HG03039 (cell line): ENCODE measurements around the gene DYRK1A.
"Not testable (repeated sequence)": the region's sequence is repeated elsewhere in the genome, so short reads cannot be mapped to it uniquely, and the experiment has no call there.

Source experiments
- ATAC-seq: cut with Tn5 transposase; IDR thresholded peaks from one replicate; pipeline ENCODE4 v1.9.1; 2021; ENCODE audit warnings: mild to moderate bottlenecking, moderate library complexity; ENCODE audit not compliant: unreplicated experiment

The DYRK1A gene

GRCh38 chr21:37522641-37523295 is 156.2 kb downstream of the DYRK1A start:
- no peak for ATAC-seq

DNA sequence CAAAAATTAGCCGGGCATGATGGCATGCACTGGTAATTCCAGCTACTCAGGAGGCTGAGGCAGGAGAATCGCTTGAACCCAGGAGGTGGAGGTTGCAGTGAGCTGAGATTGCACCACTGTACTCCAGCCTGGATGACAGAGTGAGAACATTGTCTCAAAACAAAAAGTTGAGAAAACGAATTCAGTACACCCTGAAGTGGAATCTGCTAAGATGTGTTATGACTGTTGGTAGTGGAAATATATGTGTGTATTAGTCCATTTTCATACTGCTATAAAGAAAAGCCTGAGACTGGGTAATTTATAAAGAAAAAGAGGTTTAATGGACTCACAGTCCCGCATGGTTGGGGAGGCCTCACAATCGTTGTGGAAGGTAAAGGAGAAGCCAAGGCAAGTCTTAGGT is 158.4 kb downstream of the DYRK1A start:
- ATAC-seq: not testable (repeated sequence)

DNA sequence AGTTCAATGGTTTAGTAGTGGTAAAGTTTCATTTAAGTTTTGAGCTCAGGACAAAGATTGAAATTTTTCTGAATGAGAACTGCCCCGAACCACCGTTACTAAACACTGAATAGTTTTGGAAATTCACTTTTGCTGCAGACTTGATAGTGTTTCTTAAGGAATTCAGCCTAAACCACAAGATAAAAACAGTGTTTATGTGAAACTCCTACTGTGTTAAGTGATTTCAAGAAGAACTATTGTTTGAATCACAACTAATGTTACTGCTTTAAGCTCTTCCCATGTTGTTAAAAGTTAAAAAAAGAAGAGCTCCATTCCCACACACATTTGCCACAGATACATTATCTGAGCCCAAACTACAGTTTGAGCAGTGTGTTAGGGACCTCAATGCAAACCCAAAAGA is 159.2 kb downstream of the DYRK1A start:
- ATAC-seq: no peak

DNA sequence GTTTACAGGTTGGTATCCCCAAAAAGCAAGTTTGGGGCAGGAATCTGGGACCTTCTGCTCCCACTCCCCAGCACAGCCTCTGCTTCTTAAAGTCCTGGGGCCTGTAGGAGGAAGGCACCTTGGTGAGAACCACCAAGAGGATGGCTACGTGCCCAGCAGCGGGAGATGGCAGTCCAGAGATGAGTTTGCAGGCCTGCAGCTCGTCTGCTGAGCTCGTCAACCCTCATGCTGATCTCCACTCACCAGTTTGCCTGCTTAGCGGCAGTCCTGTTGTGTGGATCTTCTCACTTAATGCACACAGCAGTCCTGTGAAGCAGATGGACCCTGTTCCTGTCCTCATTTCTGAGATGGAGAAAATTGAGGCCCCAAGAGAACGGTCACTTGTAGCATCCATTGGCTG is 160.5 kb downstream of the DYRK1A start:
- no peak for ATAC-seq

DNA sequence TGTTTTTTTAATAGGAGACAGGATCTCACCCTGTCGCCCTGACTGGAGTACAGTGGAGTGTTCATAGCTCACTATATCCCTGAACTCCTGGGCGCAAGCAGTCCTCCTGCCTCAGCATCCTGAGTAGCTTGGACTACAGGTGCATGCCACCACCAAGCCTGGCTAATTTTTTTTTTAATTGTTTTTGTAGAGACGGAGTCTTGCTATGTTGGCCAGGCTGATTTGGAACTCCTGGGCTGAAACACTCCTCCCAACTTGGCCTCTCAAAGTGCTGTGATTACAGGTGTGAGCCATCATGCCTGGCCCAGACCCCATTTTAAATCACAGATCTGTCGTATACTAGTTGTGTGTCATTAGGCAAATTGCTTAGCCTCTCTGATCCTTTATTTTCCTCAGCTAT is 161.1 kb downstream of the DYRK1A start:
- no peak for ATAC-seq

- ATAC-seq: no peak
Observed at GRCh38 chr21:37528150-37528937, 161.8 kb downstream of the DYRK1A start.

GRCh38 chr21:37529649-37530048 is 163.1 kb downstream of the DYRK1A start:
- no peak for ATAC-seq

DNA sequence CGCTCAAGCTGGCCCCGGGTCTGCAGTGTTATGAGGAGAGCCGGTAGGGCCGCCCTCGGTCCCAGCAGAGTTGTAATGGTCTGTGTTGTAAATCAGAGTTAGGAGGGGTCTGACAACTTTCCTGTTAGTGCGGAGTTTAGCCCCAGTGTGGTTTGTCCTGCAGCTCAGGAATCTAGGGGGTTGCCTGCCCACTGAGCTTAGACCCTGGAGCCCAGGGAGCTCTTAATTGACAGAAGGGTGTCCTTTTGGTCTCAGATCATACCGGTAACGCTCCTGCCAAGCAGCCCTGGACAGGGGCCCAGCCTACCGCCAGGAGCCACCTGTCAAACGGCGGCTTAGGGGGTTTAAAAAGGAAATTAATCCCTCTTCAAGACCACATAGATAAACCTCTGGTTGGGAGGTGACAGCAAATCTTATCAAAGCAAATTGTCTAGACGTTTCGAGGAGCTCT is 164.4 kb downstream of the DYRK1A start:
- ATAC-seq: no peak

- no peak for ATAC-seq
Observed at GRCh38 chr21:37531431-37531932, 164.9 kb downstream of the DYRK1A start.

- peak; percentile 59 for ATAC-seq
Observed at GRCh38 chr21:37532868-37533780, 166.6 kb downstream of the DYRK1A start.

GRCh38 chr21:37534431-37534830 is 167.9 kb downstream of the DYRK1A start:
- ATAC-seq: no peak

DNA sequence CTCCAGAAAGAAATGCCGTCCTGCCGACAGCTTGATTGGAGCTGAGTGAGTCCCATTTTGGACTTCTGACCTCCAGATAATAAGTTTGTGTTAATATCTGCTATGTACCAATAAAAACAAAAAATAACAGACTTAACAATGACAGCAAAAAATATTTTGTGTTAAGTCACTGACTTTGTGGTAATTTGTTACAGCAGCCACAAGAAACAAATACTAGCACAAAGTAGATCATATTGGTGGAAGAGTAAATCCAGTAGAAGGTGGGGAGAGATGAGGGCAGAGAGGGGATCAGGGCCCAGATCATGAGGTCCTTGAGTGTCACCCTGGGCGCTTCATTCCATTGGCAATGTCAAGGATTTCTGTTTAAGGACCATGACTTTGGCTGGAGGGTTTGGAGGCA is 168.6 kb downstream of the DYRK1A start:
- no peak for ATAC-seq

GRCh38 chr21:37535672-37536071 is 169.1 kb downstream of the DYRK1A start:
- no peak for ATAC-seq

DNA sequence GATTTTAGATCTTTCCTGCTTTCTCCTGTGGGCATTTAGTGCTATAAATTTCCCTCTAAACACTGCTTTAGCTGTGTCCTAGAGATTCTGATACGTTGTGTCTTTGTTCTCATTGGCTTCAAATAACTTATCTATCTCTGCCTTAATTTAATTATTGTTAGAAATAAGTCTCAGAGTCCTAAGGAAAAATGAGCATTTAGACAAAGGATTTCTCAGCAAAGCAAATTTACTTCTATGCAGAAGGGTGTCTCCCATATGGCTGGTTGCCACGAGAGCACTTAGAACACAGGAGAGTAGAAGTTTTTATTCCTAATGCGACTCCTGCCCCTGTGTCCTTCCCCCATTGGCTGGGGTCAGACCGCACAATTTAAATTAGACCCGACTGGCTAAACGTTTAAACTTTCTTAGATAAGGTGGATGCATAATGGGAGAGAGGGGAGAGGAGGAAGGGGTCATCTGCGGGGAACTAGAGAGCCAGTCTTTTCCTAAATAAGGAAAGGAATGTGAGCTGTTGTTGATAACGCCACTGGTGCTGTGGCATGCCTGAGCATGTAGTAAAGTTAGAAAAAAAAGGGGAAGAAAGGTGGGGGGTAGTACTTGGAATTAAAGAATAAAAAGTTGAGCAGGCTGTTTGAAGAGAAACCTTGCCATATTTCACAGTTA is 170.2 kb downstream of the DYRK1A start:
- ATAC-seq: no peak

DNA sequence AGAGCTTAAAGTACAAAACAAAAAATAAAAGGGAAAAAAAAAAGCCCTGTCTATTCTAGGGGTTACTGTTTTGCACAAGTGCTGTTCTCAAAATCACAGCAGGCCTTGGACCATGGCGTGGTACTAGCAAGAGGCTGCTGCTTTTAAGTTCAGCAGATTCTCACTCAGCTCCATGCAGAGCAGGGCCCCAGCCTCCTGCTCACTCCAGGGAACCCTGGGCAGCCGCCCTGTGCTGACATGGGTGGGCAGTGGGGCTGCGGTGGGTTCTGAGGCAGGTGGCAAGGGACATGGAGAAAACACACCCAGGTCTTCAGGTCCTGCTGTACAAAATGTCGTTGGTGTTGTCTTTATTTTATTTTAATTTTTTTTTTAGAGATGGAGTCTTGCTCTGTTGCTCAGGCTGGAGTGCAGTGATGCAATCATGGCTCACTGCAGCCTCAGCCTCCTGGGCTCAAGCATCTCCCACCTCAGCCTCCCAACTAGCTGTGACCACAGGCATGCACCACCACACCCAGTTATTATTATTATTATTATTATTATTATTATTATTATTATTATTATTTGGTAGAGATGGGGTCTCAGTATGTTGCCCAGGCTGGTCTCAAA is 170.9 kb downstream of the DYRK1A start:
- ATAC-seq: no peak

- ATAC-seq: no peak
Observed at GRCh38 chr21:37538971-37539590, 172.5 kb downstream of the DYRK1A start.

DNA sequence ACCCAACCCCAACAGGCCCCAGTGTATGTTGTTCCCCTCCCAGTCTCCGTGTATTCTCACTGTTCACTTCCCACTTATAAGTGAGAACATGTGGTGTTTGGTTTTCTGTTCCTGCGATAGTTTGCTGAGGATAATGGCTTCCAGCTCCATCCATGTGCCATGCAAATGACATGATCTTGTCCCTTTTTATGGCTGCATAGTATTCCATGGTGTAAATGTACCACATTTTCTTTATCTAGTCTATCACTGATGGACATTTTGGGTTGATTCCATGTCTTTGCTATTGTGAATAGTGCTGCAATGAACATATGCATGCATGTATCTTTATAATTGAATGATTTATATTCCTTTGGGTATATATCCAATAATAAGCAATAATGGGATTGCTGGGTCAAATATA is 174.6 kb downstream of the DYRK1A start:
- ATAC-seq: not testable (repeated sequence)

DNA sequence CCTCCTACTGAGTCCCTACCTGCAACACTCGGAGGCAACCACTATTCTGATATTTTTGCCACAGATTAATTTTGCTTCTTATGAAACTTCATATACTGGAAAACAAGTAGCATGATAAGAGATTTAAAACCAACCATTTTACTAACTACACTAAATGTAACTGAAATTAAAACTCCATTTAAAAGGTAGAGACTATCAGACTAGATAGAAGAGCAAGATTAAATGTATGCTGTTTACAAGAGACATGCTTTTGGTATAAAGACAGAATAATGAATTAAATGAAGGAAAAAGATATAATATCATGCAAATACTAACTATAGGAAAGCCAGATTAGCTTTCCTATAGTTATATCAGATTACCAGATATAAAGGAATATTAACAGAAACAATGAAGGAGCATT is 175.9 kb downstream of the DYRK1A start:
- ATAC-seq: no peak

DNA sequence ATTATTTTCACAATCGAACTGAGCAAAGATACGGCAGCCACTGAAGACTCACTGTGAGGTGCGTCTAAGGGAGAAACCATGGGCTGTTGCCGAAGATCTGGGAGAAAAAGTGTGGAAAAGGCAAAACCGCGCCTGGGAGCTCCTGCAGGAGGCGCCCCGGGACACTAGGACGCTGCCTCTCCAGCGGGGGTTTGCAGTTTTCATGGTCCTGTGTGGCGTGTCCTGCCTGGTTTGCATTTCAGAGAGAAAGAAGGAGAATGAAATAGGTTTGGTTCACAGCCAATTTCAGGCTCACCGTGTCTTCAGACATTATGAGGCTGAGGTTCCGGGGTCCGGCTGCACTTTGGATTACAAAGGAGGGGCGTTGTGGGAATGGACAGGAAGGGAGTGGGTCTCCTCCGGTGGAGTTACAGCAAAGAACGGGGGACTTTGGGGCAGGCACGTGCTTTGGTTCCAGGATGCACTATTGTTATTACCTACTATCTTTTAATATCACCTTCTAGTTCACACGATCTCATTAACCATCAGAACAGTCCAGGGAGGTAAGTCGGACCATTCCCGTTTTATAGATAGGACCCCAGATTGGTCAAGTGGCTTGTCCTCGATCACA is 179.8 kb downstream of the DYRK1A start:
- no peak for ATAC-seq
